K562 (cell line): ENCODE measurements around the gene ZNF316. TPM values are rescaled to one million over a fixed set of nuclear protein-coding genes. Genes with fewer than 3 reads are reported as not detected.
A peak's percentile ranks its signal among the peaks of the same experiment; 100 is the strongest.

Experiments
- HMGN3 ChIP-seq: IDR thresholded peaks from 2 replicates; pipeline ENCODE4 v1.6.1; 2011; ENCODE audit warnings: borderline replicate concordance, low read depth, mild to moderate bottlenecking, mixed read lengths, low read length; ENCODE audit not compliant: insufficient read length; ENCODE audit errors: extremely low read depth
- MTA3 ChIP-seq: fragments of 450-650 bp; formaldehyde crosslinking; IDR thresholded peaks from 2 replicates; pipeline ENCODE4 v1.6.1; 2017; ENCODE audit warnings: mild to moderate bottlenecking, borderline replicate concordance
- PHF8 ChIP-seq: fragments of 200-600 bp; sonication (generic); IDR thresholded peaks from 2 replicates; pipeline ENCODE4 v1.6.1; 2012; ENCODE audit warnings: mixed run types, mild to moderate bottlenecking, inconsistent platforms, low read length, moderate library complexity, borderline replicate concordance
- RNF2 ChIP-seq: sonication (generic); IDR thresholded peaks from 2 replicates; pipeline ENCODE4 v1.6.1; 2016
- VEZF1 ChIP-seq: fragments of 200-800 bp; sonication (Bioruptor generic); IDR thresholded peaks from 2 replicates; pipeline ENCODE4 v1.6.1; 2017; ENCODE audit warnings: missing genetic modification characterization, missing compliant biosample characterization
- ZBTB40 ChIP-seq, 2 experiments: fragments of 450-650 bp in 1 of 2; sonication (generic) in 1 of 2; formaldehyde crosslinking in 1 of 2; IDR thresholded peaks; 2 replicates each; pipeline versions ENCODE4 v1.7.1 to v1.9.0; 2016 to 2022; ENCODE audit warnings: inconsistent platforms in 1 of 2, mild to moderate bottlenecking in 1 of 2, missing genetic modification reagents in 1 of 2
- polyA plus RNA-seq, 8 experiments: library from polyadenylated mRNA; depleted of rRNA in 4 of 8; stranded (reverse) in 5 of 8; unstranded in 3 of 8; fragments of >200 nt; fragmentation: Nextera tagmentation in 2 of 8; fragmentation: Illumina TruSeq in 1 of 8; extraction: Ambion mirVana in 2 of 8; extraction: Trizol in 1 of 8; gene quantifications; 2 replicates each; pipeline versions ENCODE4 v1.2.1 to v1.2.3, GENCODE V29; 2011 to 2014; ENCODE audit warnings: inconsistent platforms in 1 of 8, missing spikeins in 1 of 8
- total RNA-seq, 7 experiments: library from RNA; depleted of rRNA in 6 of 7; stranded (reverse); fragments of >200 nt in 6 of 7; fragmentation: Illumina TruSeq in 2 of 7; extraction: Trizol in 2 of 7; gene quantifications; 2 replicates each; pipeline versions ENCODE4 v1.2.1 to v1.2.3, GENCODE V29; 2011 to 2021; ENCODE audit warnings: low replicate concordance in 1 of 7
- TF ChIP-seq, protein P1 (sequence below), 2 experiments: IDR thresholded peaks; 2 replicates each; pipeline ENCODE4 v1.6.1; 2011; ENCODE audit warnings: borderline replicate concordance in 1 of 2, control low read depth in 1 of 2, low read depth in 1 of 2, low read length in 1 of 2, mild to moderate bottlenecking in 1 of 2, mixed read lengths in 1 of 2, moderate library complexity in 1 of 2; ENCODE audit not compliant: insufficient read depth in 1 of 2, insufficient read length in 1 of 2, poor library complexity in 1 of 2, severe bottlenecking in 1 of 2; ENCODE audit errors: extremely low read depth in 1 of 2
- TF ChIP-seq, protein P2 (sequence below), 3 experiments: fragments of 200-800 bp in 1 of 3; fragments of 250-450 bp in 1 of 3; fragments of 450-650 bp in 1 of 3; sonication (Bioruptor Pico) in 1 of 3; sonication (Bioruptor generic) in 1 of 3; formaldehyde crosslinking in 1 of 3; IDR thresholded peaks; 2 replicates each; pipeline versions ENCODE4 v1.6.1 to v1.8.0; 2016 to 2022; ENCODE audit warnings: mild to moderate bottlenecking in 2 of 3, missing genetic modification characterization in 2 of 3, missing compliant biosample characterization in 1 of 3, moderate library complexity in 1 of 3

Gene ZNF316
- total and polyA plus RNA-seq, 9 of the 15 experiments (the other 6 are each of a cell fraction or from before 2014, with no cell fraction given): 0.10 to 34.0 (median 8.6) TPM

DNA sequence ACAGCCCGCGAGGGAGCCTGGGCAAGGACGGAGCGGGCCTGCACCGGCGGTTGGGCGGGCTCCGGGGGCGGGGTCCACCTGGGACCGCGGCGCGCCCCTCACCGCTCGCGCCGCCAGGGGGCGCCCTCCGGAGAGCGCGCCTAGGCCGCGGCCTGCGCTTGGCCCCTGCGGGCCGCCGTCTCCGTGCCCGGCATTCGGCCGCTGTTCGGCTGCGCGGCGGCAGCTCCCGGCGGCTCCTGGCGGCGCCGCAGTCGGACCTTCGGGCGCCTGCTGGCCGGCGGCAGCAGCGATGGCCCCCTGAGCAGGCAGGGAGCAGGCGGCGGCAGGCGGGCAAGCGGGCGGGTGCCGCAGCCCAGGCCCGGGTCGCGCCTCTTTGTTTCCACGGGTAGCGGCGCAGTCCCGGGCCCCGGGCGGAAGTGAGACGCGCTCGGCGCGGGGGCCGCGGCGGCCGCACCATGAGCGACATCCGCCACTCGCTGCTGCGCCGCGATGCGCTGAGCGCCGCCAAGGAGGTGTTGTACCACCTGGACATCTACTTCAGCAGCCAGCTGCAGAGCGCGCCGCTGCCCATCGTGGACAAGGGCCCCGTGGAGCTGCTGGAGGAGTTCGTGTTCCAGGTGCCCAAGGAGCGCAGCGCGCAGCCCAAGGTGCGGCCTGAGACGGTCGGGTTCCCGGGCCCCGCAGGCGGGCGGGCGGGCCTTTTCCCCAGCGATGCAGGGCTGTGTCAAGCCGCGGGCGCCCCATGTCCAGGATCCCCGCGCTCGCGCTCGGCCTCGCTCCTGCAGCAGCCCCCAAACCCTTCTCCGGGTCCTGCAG, 47.1 kb upstream of the ZNF316 start, which contains the start of gene INTS15 (continued):
- TF ChIP-seq MTA3: peak; percentile 98; the same call in 1 of the 2 replicates
- TF ChIP-seq, protein P1, sequence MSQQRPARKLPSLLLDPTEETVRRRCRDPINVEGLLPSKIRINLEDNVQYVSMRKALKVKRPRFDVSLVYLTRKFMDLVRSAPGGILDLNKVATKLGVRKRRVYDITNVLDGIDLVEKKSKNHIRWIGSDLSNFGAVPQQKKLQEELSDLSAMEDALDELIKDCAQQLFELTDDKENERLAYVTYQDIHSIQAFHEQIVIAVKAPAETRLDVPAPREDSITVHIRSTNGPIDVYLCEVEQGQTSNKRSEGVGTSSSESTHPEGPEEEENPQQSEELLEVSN (IDR thresholded peaks at IDR 0.05; ENCODE audit: borderline replicate concordance in 1 of 2, extremely low read depth in 1 of 2, insufficient read depth in 1 of 2, insufficient read length in 1 of 2, low read depth in 1 of 2, low read length in 1 of 2, poor library complexity in 1 of 2, severe bottlenecking in 1 of 2): peak; percentile 28 to 75
- TF ChIP-seq HMGN3: peak; percentile 88
- TF ChIP-seq RNF2: no peak
- peak; percentile 72 for TF ChIP-seq VEZF1
- peak; percentile 72 for TF ChIP-seq ZBTB40 (IDR thresholded peaks at IDR 0.05)
- TF ChIP-seq ZBTB40 (CRISPR knock-in tag; IDR thresholded peaks at IDR 0.05): no peak
- TF ChIP-seq PHF8: peak; percentile 90; the same call in 1 of the 2 replicates
- TF ChIP-seq, protein P2, sequence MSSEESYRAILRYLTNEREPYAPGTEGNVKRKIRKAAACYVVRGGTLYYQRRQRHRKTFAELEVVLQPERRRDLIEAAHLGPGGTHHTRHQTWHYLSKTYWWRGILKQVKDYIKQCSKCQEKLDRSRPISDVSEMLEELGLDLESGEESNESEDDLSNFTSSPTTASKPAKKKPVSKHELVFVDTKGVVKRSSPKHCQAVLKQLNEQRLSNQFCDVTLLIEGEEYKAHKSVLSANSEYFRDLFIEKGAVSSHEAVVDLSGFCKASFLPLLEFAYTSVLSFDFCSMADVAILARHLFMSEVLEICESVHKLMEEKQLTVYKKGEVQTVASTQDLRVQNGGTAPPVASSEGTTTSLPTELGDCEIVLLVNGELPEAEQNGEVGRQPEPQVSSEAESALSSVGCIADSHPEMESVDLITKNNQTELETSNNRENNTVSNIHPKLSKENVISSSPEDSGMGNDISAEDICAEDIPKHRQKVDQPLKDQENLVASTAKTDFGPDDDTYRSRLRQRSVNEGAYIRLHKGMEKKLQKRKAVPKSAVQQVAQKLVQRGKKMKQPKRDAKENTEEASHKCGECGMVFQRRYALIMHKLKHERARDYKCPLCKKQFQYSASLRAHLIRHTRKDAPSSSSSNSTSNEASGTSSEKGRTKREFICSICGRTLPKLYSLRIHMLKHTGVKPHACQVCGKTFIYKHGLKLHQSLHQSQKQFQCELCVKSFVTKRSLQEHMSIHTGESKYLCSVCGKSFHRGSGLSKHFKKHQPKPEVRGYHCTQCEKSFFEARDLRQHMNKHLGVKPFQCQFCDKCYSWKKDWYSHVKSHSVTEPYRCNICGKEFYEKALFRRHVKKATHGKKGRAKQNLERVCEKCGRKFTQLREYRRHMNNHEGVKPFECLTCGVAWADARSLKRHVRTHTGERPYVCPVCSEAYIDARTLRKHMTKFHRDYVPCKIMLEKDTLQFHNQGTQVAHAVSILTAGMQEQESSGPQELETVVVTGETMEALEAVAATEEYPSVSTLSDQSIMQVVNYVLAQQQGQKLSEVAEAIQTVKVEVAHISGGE (CRISPR knock-in tag; IDR thresholded peaks at IDR 0.05): peak in 2 of 3 experiments; percentile 62 to 82; a peak in 3 of 6 replicates
